HepG2 (cell line): Measurements from ENCODE around the gene RHCE. TPM values are rescaled to one million over a fixed set of nuclear protein-coding genes. Genes with fewer than 3 reads are reported as not detected.
A peak's percentile ranks its signal among the peaks of the same experiment; 100 is the strongest.

Experiments
- ATF1 ChIP-seq: IDR thresholded peaks from 2 replicates; pipeline ENCODE4 v1.6.1; 2016; ENCODE audit warnings: mild to moderate bottlenecking, control low read depth
- DPF2 ChIP-seq: sonication (generic); formaldehyde crosslinking; IDR thresholded peaks from 2 replicates; pipeline ENCODE4 v1.4.0; 2020; ENCODE audit warnings: mild to moderate bottlenecking, low read depth, missing genetic modification reagents, borderline replicate concordance
- ELF1 ChIP-seq: sonication (generic); formaldehyde crosslinking; IDR thresholded peaks from 2 replicates; pipeline ENCODE4 v1.4.0; 2020; ENCODE audit warnings: missing genetic modification reagents
- FOSL1 ChIP-seq: sonication (generic); formaldehyde crosslinking; IDR thresholded peaks from 2 replicates; pipeline ENCODE4 v1.9.0; 2021; ENCODE audit warnings: missing genetic modification reagents, borderline replicate concordance
- HMG20B ChIP-seq: conservative IDR thresholded peaks from 2 replicates; pipeline ENCODE4 v1.6.1; 2016; ENCODE audit warnings: missing genetic modification reagents, missing compliant biosample characterization
- MED1 ChIP-seq: sonication (generic); formaldehyde crosslinking; IDR thresholded peaks from 2 replicates; pipeline ENCODE4 v1.4.0; 2020; ENCODE audit warnings: missing genetic modification reagents
- NFRKB ChIP-seq: fragments of 450-650 bp; IDR thresholded peaks from 2 replicates; pipeline ENCODE4 v1.6.1; 2017
- PHF5A ChIP-seq: IDR thresholded peaks from one replicate; pipeline ENCODE4 v1.6.1; 2018; ENCODE audit warnings: low read depth, missing genetic modification reagents; ENCODE audit not compliant: unreplicated experiment
- PPARG ChIP-seq: conservative IDR thresholded peaks from 2 replicates; pipeline ENCODE4 v1.6.1; 2016; ENCODE audit warnings: missing biosample characterization, missing genetic modification reagents
- PRMT3 ChIP-seq: sonication (generic); formaldehyde crosslinking; IDR thresholded peaks from 2 replicates; pipeline ENCODE4 v1.8.1; 2022; ENCODE audit warnings: low read depth, mild to moderate bottlenecking, moderate library complexity, missing genetic modification reagents, borderline replicate concordance
- RORA ChIP-seq: sonication (generic); formaldehyde crosslinking; IDR thresholded peaks from 2 replicates; pipeline ENCODE4 v1.5.0; 2020; ENCODE audit warnings: mild to moderate bottlenecking, missing genetic modification reagents, moderate library complexity
- SPEN ChIP-seq: sonication (generic); formaldehyde crosslinking; IDR thresholded peaks from 2 replicates; pipeline ENCODE4 v1.5.1; 2020; ENCODE audit warnings: low read depth, mild to moderate bottlenecking, missing genetic modification reagents
- ZBTB1 ChIP-seq: sonication (generic); formaldehyde crosslinking; IDR thresholded peaks from 2 replicates; pipeline ENCODE4 v1.4.0; 2020; ENCODE audit warnings: missing genetic modification reagents, borderline replicate concordance
- ZNF468 ChIP-seq: sonication (generic); formaldehyde crosslinking; IDR thresholded peaks from 2 replicates; pipeline ENCODE4 v1.8.0; 2022; ENCODE audit warnings: mild to moderate bottlenecking, moderate library complexity, missing genetic modification reagents
- ZNF607 ChIP-seq: sonication (generic); formaldehyde crosslinking; IDR thresholded peaks from 2 replicates; pipeline ENCODE4 v1.5.1; 2020; ENCODE audit warnings: missing genetic modification reagents, mild to moderate bottlenecking, borderline replicate concordance
- ZNF616 ChIP-seq: sonication (generic); formaldehyde crosslinking; IDR thresholded peaks from 2 replicates; pipeline ENCODE4 v1.5.0; 2020; ENCODE audit warnings: low read depth, mild to moderate bottlenecking, missing genetic modification reagents
- ZNF629 ChIP-seq: sonication (generic); formaldehyde crosslinking; conservative IDR thresholded peaks from 2 replicates; pipeline ENCODE4 v1.5.0; 2020; ENCODE audit warnings: missing genetic modification reagents
- ZNF672 ChIP-seq: sonication (generic); formaldehyde crosslinking; IDR thresholded peaks from 2 replicates; pipeline ENCODE4 v1.8.1; 2022; ENCODE audit warnings: missing genetic modification reagents
- ZNF781 ChIP-seq: sonication (generic); formaldehyde crosslinking; IDR thresholded peaks from 2 replicates; pipeline ENCODE4 v1.5.1; 2020; ENCODE audit warnings: borderline replicate concordance, mild to moderate bottlenecking, missing genetic modification reagents; ENCODE audit errors: not compliant biosample characterization
- ZNF839 ChIP-seq: sonication (generic); formaldehyde crosslinking; IDR thresholded peaks from 2 replicates; pipeline ENCODE4 v1.4.0; 2020; ENCODE audit warnings: missing genetic modification reagents, mild to moderate bottlenecking, borderline replicate concordance
- ZSCAN25 ChIP-seq: sonication (generic); formaldehyde crosslinking; IDR thresholded peaks from 2 replicates; pipeline ENCODE4 v1.8.0; 2022; ENCODE audit warnings: mild to moderate bottlenecking, missing genetic modification reagents
- polyA plus RNA-seq, 8 experiments: library from polyadenylated mRNA; depleted of rRNA in 3 of 8; stranded (reverse) in 7 of 8; unstranded in 1 of 8; fragments of >200 nt; fragmentation: Illumina TruSeq in 4 of 8; extraction: Trizol in 4 of 8; gene quantifications; 2 replicates each; pipeline versions ENCODE4 v1.2.1 to v1.2.3, GENCODE V29; 2011 to 2016; ENCODE audit warnings: low read depth in 4 of 8, missing spikeins in 1 of 8, mixed read lengths in 1 of 8; ENCODE audit not compliant: insufficient read depth in 1 of 8
- total RNA-seq, 5 experiments: library from RNA; depleted of rRNA; stranded (reverse); fragments of >200 nt; fragmentation: Illumina TruSeq; extraction: Trizol; gene quantifications; 2 replicates each; pipeline ENCODE4 v1.2.3, GENCODE V29; 2016; ENCODE audit warnings: low read depth in 1 of 5
- TF ChIP-seq, protein P1 (sequence below): sonication (generic); formaldehyde crosslinking; IDR thresholded peaks from 2 replicates; pipeline ENCODE4 v1.9.0; 2021; ENCODE audit warnings: mild to moderate bottlenecking, missing genetic modification reagents
- TF ChIP-seq, protein P2 (sequence below): fragments of 450-650 bp; IDR thresholded peaks from 2 replicates; pipeline ENCODE4 v1.6.1; 2016

The RHCE gene
- total and polyA plus RNA-seq, 2 of the 13 experiments (the other 11 are each of a cell fraction or from before 2014, with no cell fraction given) = 0.30 TPM; not detected in 1

DNA sequence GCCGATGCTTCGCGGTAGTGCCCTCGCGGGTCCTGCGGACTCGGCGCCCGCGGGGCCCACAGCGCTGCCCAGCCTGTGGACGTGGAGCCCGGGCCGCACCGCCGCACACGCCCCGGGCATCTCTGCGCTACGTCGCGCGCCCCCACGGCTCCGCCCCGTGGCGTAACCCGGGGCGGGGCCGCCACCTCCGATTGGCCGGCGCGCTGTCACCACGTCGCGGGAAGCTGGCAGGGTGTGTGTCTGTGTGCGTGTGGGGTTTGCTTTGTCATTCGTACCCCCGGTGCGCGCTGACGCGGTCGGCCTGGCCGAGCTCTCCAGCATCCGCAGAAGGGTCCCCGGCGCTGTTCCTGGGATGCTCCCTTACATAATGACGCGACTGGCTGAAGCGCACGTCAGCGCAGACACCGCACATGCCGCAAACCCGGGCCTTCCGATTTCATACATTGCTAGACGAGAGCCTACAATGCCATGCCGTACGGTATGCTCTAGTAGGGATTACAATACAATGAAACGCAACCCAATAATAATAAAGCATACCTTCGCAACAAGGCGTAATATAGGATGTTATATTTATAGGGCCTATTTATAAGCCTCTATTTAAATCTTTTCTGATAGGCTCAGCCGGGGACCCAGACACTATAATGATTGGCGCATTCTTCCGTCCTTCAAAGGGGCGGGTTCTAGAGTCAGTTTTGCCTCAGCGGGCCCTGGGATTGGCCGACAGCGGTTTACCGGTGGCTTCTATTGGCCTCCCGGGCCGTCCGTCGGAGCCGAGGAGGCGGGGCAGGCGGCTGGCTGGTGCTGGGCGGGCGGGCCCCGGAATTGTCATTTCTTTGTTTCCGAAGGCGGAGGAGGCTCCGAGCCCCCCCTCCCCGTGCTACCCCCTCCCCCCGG is 9.7 kb upstream of the RHCE start, which contains the start of gene MACO1 (continued):
- TF ChIP-seq, protein P1, sequence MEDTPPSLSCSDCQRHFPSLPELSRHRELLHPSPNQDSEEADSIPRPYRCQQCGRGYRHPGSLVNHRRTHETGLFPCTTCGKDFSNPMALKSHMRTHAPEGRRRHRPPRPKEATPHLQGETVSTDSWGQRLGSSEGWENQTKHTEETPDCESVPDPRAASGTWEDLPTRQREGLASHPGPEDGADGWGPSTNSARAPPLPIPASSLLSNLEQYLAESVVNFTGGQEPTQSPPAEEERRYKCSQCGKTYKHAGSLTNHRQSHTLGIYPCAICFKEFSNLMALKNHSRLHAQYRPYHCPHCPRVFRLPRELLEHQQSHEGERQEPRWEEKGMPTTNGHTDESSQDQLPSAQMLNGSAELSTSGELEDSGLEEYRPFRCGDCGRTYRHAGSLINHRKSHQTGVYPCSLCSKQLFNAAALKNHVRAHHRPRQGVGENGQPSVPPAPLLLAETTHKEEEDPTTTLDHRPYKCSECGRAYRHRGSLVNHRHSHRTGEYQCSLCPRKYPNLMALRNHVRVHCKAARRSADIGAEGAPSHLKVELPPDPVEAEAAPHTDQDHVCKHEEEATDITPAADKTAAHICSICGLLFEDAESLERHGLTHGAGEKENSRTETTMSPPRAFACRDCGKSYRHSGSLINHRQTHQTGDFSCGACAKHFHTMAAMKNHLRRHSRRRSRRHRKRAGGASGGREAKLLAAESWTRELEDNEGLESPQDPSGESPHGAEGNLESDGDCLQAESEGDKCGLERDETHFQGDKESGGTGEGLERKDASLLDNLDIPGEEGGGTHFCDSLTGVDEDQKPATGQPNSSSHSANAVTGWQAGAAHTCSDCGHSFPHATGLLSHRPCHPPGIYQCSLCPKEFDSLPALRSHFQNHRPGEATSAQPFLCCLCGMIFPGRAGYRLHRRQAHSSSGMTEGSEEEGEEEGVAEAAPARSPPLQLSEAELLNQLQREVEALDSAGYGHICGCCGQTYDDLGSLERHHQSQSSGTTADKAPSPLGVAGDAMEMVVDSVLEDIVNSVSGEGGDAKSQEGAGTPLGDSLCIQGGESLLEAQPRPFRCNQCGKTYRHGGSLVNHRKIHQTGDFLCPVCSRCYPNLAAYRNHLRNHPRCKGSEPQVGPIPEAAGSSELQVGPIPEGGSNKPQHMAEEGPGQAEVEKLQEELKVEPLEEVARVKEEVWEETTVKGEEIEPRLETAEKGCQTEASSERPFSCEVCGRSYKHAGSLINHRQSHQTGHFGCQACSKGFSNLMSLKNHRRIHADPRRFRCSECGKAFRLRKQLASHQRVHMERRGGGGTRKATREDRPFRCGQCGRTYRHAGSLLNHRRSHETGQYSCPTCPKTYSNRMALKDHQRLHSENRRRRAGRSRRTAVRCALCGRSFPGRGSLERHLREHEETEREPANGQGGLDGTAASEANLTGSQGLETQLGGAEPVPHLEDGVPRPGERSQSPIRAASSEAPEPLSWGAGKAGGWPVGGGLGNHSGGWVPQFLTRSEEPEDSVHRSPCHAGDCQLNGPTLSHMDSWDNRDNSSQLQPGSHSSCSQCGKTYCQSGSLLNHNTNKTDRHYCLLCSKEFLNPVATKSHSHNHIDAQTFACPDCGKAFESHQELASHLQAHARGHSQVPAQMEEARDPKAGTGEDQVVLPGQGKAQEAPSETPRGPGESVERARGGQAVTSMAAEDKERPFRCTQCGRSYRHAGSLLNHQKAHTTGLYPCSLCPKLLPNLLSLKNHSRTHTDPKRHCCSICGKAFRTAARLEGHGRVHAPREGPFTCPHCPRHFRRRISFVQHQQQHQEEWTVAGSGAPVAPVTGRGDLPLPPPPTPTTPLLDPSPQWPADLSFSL (CRISPR knock-in tag) = no peak
- no peak for TF ChIP-seq PHF5A
- TF ChIP-seq ZNF672 (CRISPR knock-in tag) = no peak
- peak; percentile 46; the same call in 1 of the 2 replicates for TF ChIP-seq ZSCAN25 (CRISPR knock-in tag)
- TF ChIP-seq MED1 (CRISPR knock-in tag) = no peak; the same call in 1 of the 2 replicates
- TF ChIP-seq ATF1 (CRISPR knock-in tag) = 0 out of 2 replicates have a peak, but pooled peaks have one; percentile 45
- no peak for TF ChIP-seq ZBTB1
- no peak for TF ChIP-seq ZNF839
- peak; percentile 60; the same call in 1 of the 2 replicates for TF ChIP-seq ZNF607 (CRISPR knock-in tag)
- peak; percentile 61; the same call in 1 of the 2 replicates for TF ChIP-seq SPEN (CRISPR knock-in tag)
- TF ChIP-seq PPARG = 0 out of 2 replicates have a peak, but pooled peaks have one; percentile 19
- no peak for TF ChIP-seq DPF2
- TF ChIP-seq HMG20B = peak; percentile 77
- no peak for TF ChIP-seq FOSL1 (CRISPR knock-in tag)
- TF ChIP-seq, protein P2, sequence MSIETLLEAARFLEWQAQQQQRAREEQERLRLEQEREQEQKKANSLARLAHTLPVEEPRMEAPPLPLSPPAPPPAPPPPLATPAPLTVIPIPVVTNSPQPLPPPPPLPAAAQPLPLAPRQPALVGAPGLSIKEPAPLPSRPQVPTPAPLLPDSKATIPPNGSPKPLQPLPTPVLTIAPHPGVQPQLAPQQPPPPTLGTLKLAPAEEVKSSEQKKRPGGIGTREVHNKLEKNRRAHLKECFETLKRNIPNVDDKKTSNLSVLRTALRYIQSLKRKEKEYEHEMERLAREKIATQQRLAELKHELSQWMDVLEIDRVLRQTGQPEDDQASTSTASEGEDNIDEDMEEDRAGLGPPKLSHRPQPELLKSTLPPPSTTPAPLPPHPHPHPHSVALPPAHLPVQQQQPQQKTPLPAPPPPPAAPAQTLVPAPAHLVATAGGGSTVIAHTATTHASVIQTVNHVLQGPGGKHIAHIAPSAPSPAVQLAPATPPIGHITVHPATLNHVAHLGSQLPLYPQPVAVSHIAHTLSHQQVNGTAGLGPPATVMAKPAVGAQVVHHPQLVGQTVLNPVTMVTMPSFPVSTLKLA = no peak
- TF ChIP-seq RORA (CRISPR knock-in tag) = no peak
- TF ChIP-seq PRMT3 (CRISPR knock-in tag) = no peak
- no peak for TF ChIP-seq NFRKB
- no peak for TF ChIP-seq ZNF629 (CRISPR knock-in tag)
- no peak for TF ChIP-seq ZNF781 (CRISPR knock-in tag)
- 0 out of 2 replicates have a peak, but pooled peaks have one; percentile 33 for TF ChIP-seq ZNF468 (CRISPR knock-in tag)
- TF ChIP-seq ZNF616 (CRISPR knock-in tag) = no peak
- TF ChIP-seq ELF1 (CRISPR knock-in tag) = 0 out of 2 replicates have a peak, but pooled peaks have one; percentile 17
